ENCODE measurements around the gene ZNF630.

Gene ZNF630

GRCh38 chrX:48071986-48072605 lies 656 bp upstream of the ZNF630 start:
- H3K9me3 ChIP-seq (ENCODE audit: severe bottlenecking) = no peaks in the 10 kb centered on the region
- no peak for ATAC-seq (ENCODE audit: low read depth)
- no peak overlapping the region for H3K27ac ChIP-seq (ENCODE audit: poor library complexity, severe bottlenecking)
- no peaks in the 10 kb centered on the region for H3K27me3 ChIP-seq (ENCODE audit: insufficient read depth, poor library complexity, severe bottlenecking)
- DNase-seq (ENCODE audit: low spot score) = no peak
- no peak for TF ChIP-seq CTCF (IDR thresholded peaks at IDR 0.05; ENCODE audit: poor library complexity, severe bottlenecking)
- H3K4me1 ChIP-seq (ENCODE audit: insufficient read depth, poor library complexity, severe bottlenecking) = no peaks in the 10 kb centered on the region
- H3K36me3 ChIP-seq (ENCODE audit: low read depth) = no peaks in the 10 kb centered on the region
- no peak overlapping the region for H3K4me3 ChIP-seq (ENCODE audit: severe bottlenecking)

- ATAC-seq (ENCODE audit: low read depth) (no peak), DNase-seq (ENCODE audit: low spot score) (no peak)
- Histone ChIP-seq H3K27me3 (ENCODE audit: insufficient read depth, poor library complexity, severe bottlenecking) (no peaks in the 10 kb centered on the region), H3K27ac (ENCODE audit: poor library complexity, severe bottlenecking) (no peak overlapping the region), H3K4me1 (ENCODE audit: insufficient read depth, poor library complexity, severe bottlenecking) (no peaks in the 10 kb centered on the region), H3K4me3 (ENCODE audit: severe bottlenecking) (no peak overlapping the region), H3K9me3 (ENCODE audit: severe bottlenecking) (no peaks in the 10 kb centered on the region), H3K36me3 (ENCODE audit: low read depth) (no peaks in the 10 kb centered on the region)
- no peak for TF ChIP-seq CTCF (IDR thresholded peaks at IDR 0.05; ENCODE audit: poor library complexity, severe bottlenecking)
These were observed 3.1 kb downstream of the ZNF630 start for GRCh38 chrX:48068096-48068887.

GRCh38 chrX:48064261-48064660 lies 7.2 kb downstream of the ZNF630 start:
- H3K9me3 ChIP-seq (ENCODE audit: severe bottlenecking) = no peaks in the 10 kb centered on the region
- H3K4me3 ChIP-seq (ENCODE audit: severe bottlenecking) = no peak overlapping the region
- ATAC-seq (ENCODE audit: low read depth) (no peak), DNase-seq (ENCODE audit: low spot score) (no peak)
- no peaks in the 10 kb centered on the region for H3K27me3 ChIP-seq (ENCODE audit: insufficient read depth, poor library complexity, severe bottlenecking)
- H3K36me3 ChIP-seq (ENCODE audit: low read depth) = no peaks in the 10 kb centered on the region
- no peaks in the 10 kb centered on the region for H3K4me1 ChIP-seq (ENCODE audit: insufficient read depth, poor library complexity, severe bottlenecking)
- H3K27ac ChIP-seq (ENCODE audit: poor library complexity, severe bottlenecking) = no peak overlapping the region
- TF ChIP-seq CTCF (IDR thresholded peaks at IDR 0.05; ENCODE audit: poor library complexity, severe bottlenecking) = no peak

GRCh38 chrX:48059296-48059639 lies 12.2 kb downstream of the ZNF630 start:
- TF ChIP-seq CTCF (IDR thresholded peaks at IDR 0.05; ENCODE audit: poor library complexity, severe bottlenecking) = no peak
- Histone ChIP-seq H3K27me3 (ENCODE audit: insufficient read depth, poor library complexity, severe bottlenecking) (no peaks in the 10 kb centered on the region), H3K9me3 (ENCODE audit: severe bottlenecking) (no peaks in the 10 kb centered on the region), H3K4me1 (ENCODE audit: insufficient read depth, poor library complexity, severe bottlenecking) (no peaks in the 10 kb centered on the region), H3K36me3 (ENCODE audit: low read depth) (no peaks in the 10 kb centered on the region), H3K4me3 (ENCODE audit: severe bottlenecking) (no peak overlapping the region), H3K27ac (ENCODE audit: poor library complexity, severe bottlenecking) (no peak overlapping the region)
- DNase-seq (ENCODE audit: low spot score) (no peak), ATAC-seq (ENCODE audit: low read depth) (no peak)
